ENCODE results near the gene CCDC197. TPM values are rescaled to one million over a fixed set of nuclear protein-coding genes. Genes with fewer than 3 reads are reported as not detected.

CCDC197 gene
- total and polyA plus RNA-seq, 8 donors = not detected

- Histone ChIP-seq H3K4me1 (peaks cover 0 to 35% (median 16%) of the 10 kb centered on the region in 4 donors), H3K4me3 (no peak overlapping the region), H3K9me3 (no peaks in the 10 kb centered on the region), H3K36me3 (no peaks in the 10 kb centered on the region), H3K27ac (peak overlapping the region in 4 of 5 donors; percentile 73 to 90 (median 79)), H3K27me3 (no peaks in the 10 kb centered on the region)
- DNase-seq = no peak
- intact Hi-C loops (cut with DNase I; ENCODE audit: low total_unique reads) = no loop called here
- TF ChIP-seq, protein P1, sequence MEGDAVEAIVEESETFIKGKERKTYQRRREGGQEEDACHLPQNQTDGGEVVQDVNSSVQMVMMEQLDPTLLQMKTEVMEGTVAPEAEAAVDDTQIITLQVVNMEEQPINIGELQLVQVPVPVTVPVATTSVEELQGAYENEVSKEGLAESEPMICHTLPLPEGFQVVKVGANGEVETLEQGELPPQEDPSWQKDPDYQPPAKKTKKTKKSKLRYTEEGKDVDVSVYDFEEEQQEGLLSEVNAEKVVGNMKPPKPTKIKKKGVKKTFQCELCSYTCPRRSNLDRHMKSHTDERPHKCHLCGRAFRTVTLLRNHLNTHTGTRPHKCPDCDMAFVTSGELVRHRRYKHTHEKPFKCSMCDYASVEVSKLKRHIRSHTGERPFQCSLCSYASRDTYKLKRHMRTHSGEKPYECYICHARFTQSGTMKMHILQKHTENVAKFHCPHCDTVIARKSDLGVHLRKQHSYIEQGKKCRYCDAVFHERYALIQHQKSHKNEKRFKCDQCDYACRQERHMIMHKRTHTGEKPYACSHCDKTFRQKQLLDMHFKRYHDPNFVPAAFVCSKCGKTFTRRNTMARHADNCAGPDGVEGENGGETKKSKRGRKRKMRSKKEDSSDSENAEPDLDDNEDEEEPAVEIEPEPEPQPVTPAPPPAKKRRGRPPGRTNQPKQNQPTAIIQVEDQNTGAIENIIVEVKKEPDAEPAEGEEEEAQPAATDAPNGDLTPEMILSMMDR (IDR thresholded peaks at IDR 0.05) = no peak
- no peak for TF ChIP-seq POLR2AphosphoS5 (IDR thresholded peaks at IDR 0.05)
- no peak for TF ChIP-seq EP300 (IDR thresholded peaks at IDR 0.05)
- no peak for TF ChIP-seq POLR2A (IDR thresholded peaks at IDR 0.05)
- WGBS, 5 donors = 67 to 76% (median 71%) methylated on average over 4 of the region's 4 CpGs
These were observed 18.4 kb upstream of the CCDC197 start for GRCh38 chr14:93978735-93979134.

DNA sequence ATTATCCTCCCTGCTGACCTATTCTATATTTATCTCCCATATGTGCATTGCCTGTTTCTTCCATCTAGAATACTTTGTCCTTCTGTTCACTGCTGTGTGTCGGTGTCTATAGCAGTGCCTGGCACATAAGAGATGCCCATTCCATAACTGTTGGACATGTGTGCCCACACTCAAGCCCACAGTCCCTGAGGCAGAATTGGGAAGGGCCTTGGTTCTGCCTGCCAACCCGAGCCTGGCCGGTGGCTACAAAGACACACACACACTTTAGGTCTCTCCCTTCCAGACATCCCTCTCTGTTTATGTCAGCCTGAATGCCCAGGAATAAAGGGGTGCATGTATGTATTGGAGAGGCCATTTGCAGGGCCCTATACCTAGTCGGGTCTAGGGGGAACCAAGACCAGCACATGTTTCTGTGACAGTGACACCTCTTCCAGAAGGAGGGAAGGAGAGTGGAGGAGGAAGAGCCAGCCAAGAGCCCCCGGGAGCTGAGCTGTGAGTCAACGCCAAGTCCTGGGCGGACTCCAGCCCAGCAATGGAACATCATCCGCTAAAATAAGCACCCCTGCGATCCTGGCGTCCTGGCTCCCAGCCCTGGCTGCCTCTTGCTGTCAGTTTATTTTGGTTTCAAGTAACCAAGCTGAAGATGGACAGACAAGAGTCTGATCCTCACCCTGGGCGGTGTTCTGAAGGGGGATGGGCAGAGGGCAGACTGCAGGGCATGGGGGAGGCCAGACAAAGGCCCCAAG is 16.5 kb upstream of the CCDC197 start:
- Histone ChIP-seq H3K36me3 (no peaks in the 10 kb centered on the region), H3K9me3 (no peaks in the 10 kb centered on the region), H3K27ac (peak overlapping the region in 4 of 5 donors; percentile 56 to 90 (median 76)), H3K4me1 (peaks cover 0 to 36% (median 12%) of the 10 kb centered on the region in 4 donors), H3K27me3 (no peaks in the 10 kb centered on the region), H3K4me3 (no peak overlapping the region)
- intact Hi-C loops (cut with DNase I; ENCODE audit: low total_unique reads) = no loop called here
- TF ChIP-seq POLR2AphosphoS5 (IDR thresholded peaks at IDR 0.05) (peak in 1 of 3 donors; percentile 46), EP300 (IDR thresholded peaks at IDR 0.05) (no peak)
- peak in 1 of 2 donors; percentile 69 for DNase-seq
- 51 to 79% (median 64%) methylated on average over 11 of the region's 11 CpGs for WGBS, 5 donors

- DNase-seq = no peak
- no peak overlapping the region for H3K4me3 ChIP-seq
- peaks cover 0 to 35% (median 12%) of the 10 kb centered on the region in 4 donors for H3K4me1 ChIP-seq
- no peaks in the 10 kb centered on the region for H3K27me3 ChIP-seq
- H3K36me3 ChIP-seq = no peaks in the 10 kb centered on the region
- no peak for TF ChIP-seq EP300 (IDR thresholded peaks at IDR 0.05)
- TF ChIP-seq, protein P1 (IDR thresholded peaks at IDR 0.05) = no peak
- peak overlapping the region in 4 of 5 donors; percentile 56 to 90 (median 76) for H3K27ac ChIP-seq
- WGBS, 5 donors = 84 to 93% (median 91%) methylated on average over 6 to 9 of the region's 9 CpGs
- intact Hi-C loops (cut with DNase I; ENCODE audit: low total_unique reads) = no loop called here
- H3K9me3 ChIP-seq = no peaks in the 10 kb centered on the region
These were observed 15.5 kb upstream of the CCDC197 start for GRCh38 chr14:93981316-93982229.

DNA sequence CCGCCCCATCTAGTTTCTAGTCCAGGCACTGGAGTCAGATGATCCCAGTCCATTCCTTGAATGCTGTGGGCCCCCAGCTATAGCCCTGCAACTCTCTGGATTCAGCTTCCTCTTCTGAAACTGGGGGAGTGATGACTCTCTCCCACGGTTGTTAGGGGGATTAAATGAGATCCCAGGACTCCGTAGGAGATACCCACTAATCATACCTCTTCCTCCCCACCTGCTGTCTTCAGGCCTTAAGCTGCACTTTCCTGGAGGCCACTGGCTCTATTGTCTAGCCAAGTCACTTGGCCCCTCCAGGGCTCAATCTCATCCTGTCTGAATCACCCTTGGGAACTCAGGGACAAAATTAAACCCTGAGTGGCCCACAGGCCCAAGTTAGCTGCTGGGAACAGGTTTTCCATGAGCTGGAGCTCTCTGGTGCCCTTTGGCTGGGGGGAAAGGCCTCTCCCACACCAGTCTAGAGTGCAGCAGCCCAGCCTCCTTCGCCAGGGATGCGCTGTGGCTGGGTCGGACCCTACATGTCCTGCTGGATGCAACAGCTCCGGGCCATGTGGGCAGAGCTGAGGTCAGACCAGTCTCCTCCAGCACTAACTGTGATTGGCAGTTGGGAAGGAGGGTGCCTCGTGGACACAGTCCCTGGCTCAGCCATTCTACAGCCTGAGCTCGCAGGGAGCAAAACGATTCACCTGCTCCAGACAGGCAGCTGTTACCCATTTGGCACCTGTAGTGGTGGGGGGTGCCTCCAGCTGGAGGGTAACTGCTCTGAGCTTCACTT is 14.7 kb upstream of the CCDC197 start:
- no peak for DNase-seq
- WGBS, 5 donors = 64 to 83% (median 80%) methylated on average over 5 to 10 of the region's 10 CpGs
- H3K27ac ChIP-seq = peak overlapping the region in 4 of 5 donors; percentile 1 to 90 (median 70)
- H3K27me3 ChIP-seq = no peaks in the 10 kb centered on the region
- H3K4me1 ChIP-seq = peaks cover 0 to 36% (median 12%) of the 10 kb centered on the region in 4 donors
- no peaks in the 10 kb centered on the region for H3K9me3 ChIP-seq
- no peak for TF ChIP-seq POLR2AphosphoS5 (IDR thresholded peaks at IDR 0.05)
- intact Hi-C loops (cut with DNase I; ENCODE audit: low total_unique reads) = no loop called here
- no peaks in the 10 kb centered on the region for H3K36me3 ChIP-seq
- H3K4me3 ChIP-seq = no peak overlapping the region

DNA sequence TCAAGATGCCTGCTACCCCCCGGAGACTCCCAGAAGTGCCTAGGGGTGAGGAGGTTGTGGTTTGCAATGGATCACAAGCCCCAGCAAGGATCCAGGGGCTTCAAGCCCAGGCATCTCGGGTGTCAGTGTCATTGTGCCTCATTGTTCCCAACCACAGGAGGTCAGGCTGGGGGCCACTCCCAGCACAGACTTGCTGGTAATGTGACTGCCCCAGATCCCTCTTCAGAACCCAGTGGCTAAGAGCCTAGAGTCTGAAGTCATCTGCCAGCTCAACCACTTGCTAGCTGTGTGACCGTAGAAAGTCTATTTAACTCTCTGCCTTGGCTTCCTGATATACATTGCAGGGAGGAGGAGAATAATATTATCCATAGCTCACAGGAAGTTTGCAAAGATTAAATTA is 13.0 kb upstream of the CCDC197 start:
- no peak for DNase-seq
- intact Hi-C loops (cut with DNase I; ENCODE audit: low total_unique reads) = no loop called here
- H3K4me3 ChIP-seq = no peak overlapping the region
- WGBS, 5 donors = 59 to 78% (median 75%) methylated on average over 3 of the region's 3 CpGs
- H3K27ac ChIP-seq = peak overlapping the region in 1 of 5 donors; percentile 90
- no peaks in the 10 kb centered on the region for H3K27me3 ChIP-seq
- no peaks in the 10 kb centered on the region for H3K36me3 ChIP-seq
- TF ChIP-seq POLR2AphosphoS5 (IDR thresholded peaks at IDR 0.05) = no peak
- no peak for TF ChIP-seq POLR2A (IDR thresholded peaks at IDR 0.05)
- no peak for TF ChIP-seq EP300 (IDR thresholded peaks at IDR 0.05)
- no peaks in the 10 kb centered on the region for H3K9me3 ChIP-seq
- peaks cover 0 to 38% (median 11%) of the 10 kb centered on the region in 4 donors for H3K4me1 ChIP-seq

Measured in stomach (tissue), 9 donors.